Measurements from ENCODE around the gene SEBOX. TPM values are rescaled to one million over a fixed set of nuclear protein-coding genes. Genes with fewer than 3 reads are reported as not detected.

Gene SEBOX
- total RNA-seq, 2 donors from 2014 or later, result not detected

GRCh38 chr17:28357061-28357900 is 7.7 kb downstream of the SEBOX start, which contains the start of gene POLDIP2:
POLDIP2 (minus strand) TSS chr17:28357527; CDS start chr17:28357448, 79 bp downstream.
- H3K27me3 ChIP-seq (replicated peaks; ENCODE audit: insufficient read depth), result no peaks in the 10 kb centered on the region
- peak; percentile 93 for DNase-seq (ENCODE audit: low spot score)
- peak within 1 kb of the TSS; percentile 82 for H3K27ac ChIP-seq
- TF ChIP-seq CTCF (IDR thresholded peaks at IDR 0.05), result peak in 3 of 4 experiments; percentile 11 to 48 (median 42)
- peak; percentile 100 for TF ChIP-seq POLR2AphosphoS5 (IDR thresholded peaks at IDR 0.05)
- TF ChIP-seq POLR2A (IDR thresholded peaks at IDR 0.05), result peak; percentile 76
- no peaks in the 10 kb centered on the region for H3K9me3 ChIP-seq
- H3K4me1 ChIP-seq (replicated peaks), result peaks cover 5% of the 10 kb centered on the region
- WGBS, result under 1% methylated on average over 41 of the region's 80 CpGs
- H3K36me3 ChIP-seq, result peaks cover 9 to 19% of the 10 kb centered on the region in 2 donors
- peak within 1 kb of the TSS; percentile 90 to 100 for H3K4me3 ChIP-seq
- intact Hi-C loops (cut with DNase I), result loop anchor here (1.0 to 10.0 kb wide), 2 partner anchors 21 to 462 kb away; partner anchors contain the start of gene LYRM9

- no peak for TF ChIP-seq CTCF (IDR thresholded peaks at IDR 0.05)
- TF ChIP-seq POLR2A (IDR thresholded peaks at IDR 0.05), result no peak
- TF ChIP-seq POLR2AphosphoS5 (IDR thresholded peaks at IDR 0.05), result no peak
- WGBS, result 92% methylated on average over 7 of the region's 7 CpGs
- no peak overlapping the region for H3K4me3 ChIP-seq
- intact Hi-C loops (cut with DNase I), result loop anchor here (10.0 kb wide), 1 partner anchor 455 kb away; the partner anchor contains the start of gene LYRM9
- H3K27me3 ChIP-seq (replicated peaks; ENCODE audit: insufficient read depth), result no peaks in the 10 kb centered on the region
- no peak overlapping the region for H3K27ac ChIP-seq
- H3K4me1 ChIP-seq (replicated peaks), result no peaks in the 10 kb centered on the region
- peaks cover 6 to 26% of the 10 kb centered on the region in 2 donors for H3K36me3 ChIP-seq
- no peaks in the 10 kb centered on the region for H3K9me3 ChIP-seq
- DNase-seq (ENCODE audit: low spot score), result no peak
Measured at GRCh38 chr17:28350271-28350670, 14.7 kb downstream of the SEBOX start.

GRCh38 chr17:28348979-28349378 is 16.0 kb downstream of the SEBOX start:
- WGBS, result 61% methylated on average over 3 of the region's 3 CpGs
- H3K27me3 ChIP-seq (replicated peaks; ENCODE audit: insufficient read depth), result no peaks in the 10 kb centered on the region
- intact Hi-C loops (cut with DNase I), result no loop called here
- no peak for DNase-seq (ENCODE audit: low spot score)
- TF ChIP-seq POLR2A (IDR thresholded peaks at IDR 0.05) (no peak), CTCF (IDR thresholded peaks at IDR 0.05) (no peak), POLR2AphosphoS5 (IDR thresholded peaks at IDR 0.05) (no peak)
- no peaks in the 10 kb centered on the region for H3K9me3 ChIP-seq
- no peaks in the 10 kb centered on the region for H3K4me1 ChIP-seq (replicated peaks)
- no peak overlapping the region for H3K4me3 ChIP-seq
- H3K27ac ChIP-seq, result no peak overlapping the region
- H3K36me3 ChIP-seq, result peaks cover 6 to 22% of the 10 kb centered on the region in 2 donors

GRCh38 chr17:28347261-28347891 is 17.6 kb downstream of the SEBOX start:
- no peak overlapping the region for H3K4me3 ChIP-seq
- TF ChIP-seq POLR2AphosphoS5 (IDR thresholded peaks at IDR 0.05) (no peak), POLR2A (IDR thresholded peaks at IDR 0.05) (no peak), CTCF (IDR thresholded peaks at IDR 0.05) (no peak)
- H3K9me3 ChIP-seq, result no peaks in the 10 kb centered on the region
- no peak for DNase-seq (ENCODE audit: low spot score)
- 81% methylated on average over 8 of the region's 8 CpGs for WGBS
- no peaks in the 10 kb centered on the region for H3K4me1 ChIP-seq (replicated peaks)
- intact Hi-C loops (cut with DNase I), result no loop called here
- peaks cover 6 to 11% of the 10 kb centered on the region in 2 donors for H3K36me3 ChIP-seq
- no peaks in the 10 kb centered on the region for H3K27me3 ChIP-seq (replicated peaks; ENCODE audit: insufficient read depth)
- peak overlapping the region in 1 of 2 donors; percentile 18 for H3K27ac ChIP-seq

Measured in prostate gland (tissue), 2 donors.